ENCODE results near the gene EPAS1.

The EPAS1 gene

DNA sequence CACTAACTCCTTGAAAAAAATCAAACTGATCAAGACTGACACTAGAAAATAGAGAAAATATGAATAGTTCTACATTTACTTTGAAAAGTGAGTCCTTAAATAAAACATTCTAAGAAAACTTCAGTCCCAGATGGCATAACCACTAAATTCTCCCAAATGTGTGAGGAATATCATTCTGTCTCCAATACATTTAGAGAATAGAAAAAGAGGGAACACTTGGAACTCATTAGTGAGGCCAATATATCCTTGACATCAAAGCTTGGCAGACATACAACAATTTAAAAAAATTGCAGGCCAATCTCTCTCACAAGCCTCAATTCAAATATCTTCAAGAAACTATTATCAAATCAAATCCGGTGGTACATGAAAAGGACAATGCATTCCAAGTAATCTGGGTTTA is 102.8 kb downstream of the EPAS1 start:
- no peak for DNase-seq
- TF ChIP-seq, protein P1, sequence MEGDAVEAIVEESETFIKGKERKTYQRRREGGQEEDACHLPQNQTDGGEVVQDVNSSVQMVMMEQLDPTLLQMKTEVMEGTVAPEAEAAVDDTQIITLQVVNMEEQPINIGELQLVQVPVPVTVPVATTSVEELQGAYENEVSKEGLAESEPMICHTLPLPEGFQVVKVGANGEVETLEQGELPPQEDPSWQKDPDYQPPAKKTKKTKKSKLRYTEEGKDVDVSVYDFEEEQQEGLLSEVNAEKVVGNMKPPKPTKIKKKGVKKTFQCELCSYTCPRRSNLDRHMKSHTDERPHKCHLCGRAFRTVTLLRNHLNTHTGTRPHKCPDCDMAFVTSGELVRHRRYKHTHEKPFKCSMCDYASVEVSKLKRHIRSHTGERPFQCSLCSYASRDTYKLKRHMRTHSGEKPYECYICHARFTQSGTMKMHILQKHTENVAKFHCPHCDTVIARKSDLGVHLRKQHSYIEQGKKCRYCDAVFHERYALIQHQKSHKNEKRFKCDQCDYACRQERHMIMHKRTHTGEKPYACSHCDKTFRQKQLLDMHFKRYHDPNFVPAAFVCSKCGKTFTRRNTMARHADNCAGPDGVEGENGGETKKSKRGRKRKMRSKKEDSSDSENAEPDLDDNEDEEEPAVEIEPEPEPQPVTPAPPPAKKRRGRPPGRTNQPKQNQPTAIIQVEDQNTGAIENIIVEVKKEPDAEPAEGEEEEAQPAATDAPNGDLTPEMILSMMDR (IDR thresholded peaks at IDR 0.05; ENCODE audit: low read depth, low read length), result no peak
- Histone ChIP-seq H3K27me3 (no peaks in the 10 kb centered on the region), H3K36me3 (no peaks in the 10 kb centered on the region), H3K4me3 (ENCODE audit: low read depth, low read length) (no peak overlapping the region), H3K9me3 (no peaks in the 10 kb centered on the region), H3K4me1 (no peaks in the 10 kb centered on the region)

GRCh38 chr2:46402874-46403273 is 105.7 kb downstream of the EPAS1 start:
- no peaks in the 10 kb centered on the region for H3K36me3 ChIP-seq
- no peaks in the 10 kb centered on the region for H3K4me1 ChIP-seq
- H3K27me3 ChIP-seq, result no peaks in the 10 kb centered on the region
- no peak overlapping the region for H3K4me3 ChIP-seq (ENCODE audit: low read depth, low read length)
- H3K9me3 ChIP-seq, result no peaks in the 10 kb centered on the region
- TF ChIP-seq, protein P1 (IDR thresholded peaks at IDR 0.05; ENCODE audit: low read depth, low read length), result no peak
- no peak for DNase-seq

DNA sequence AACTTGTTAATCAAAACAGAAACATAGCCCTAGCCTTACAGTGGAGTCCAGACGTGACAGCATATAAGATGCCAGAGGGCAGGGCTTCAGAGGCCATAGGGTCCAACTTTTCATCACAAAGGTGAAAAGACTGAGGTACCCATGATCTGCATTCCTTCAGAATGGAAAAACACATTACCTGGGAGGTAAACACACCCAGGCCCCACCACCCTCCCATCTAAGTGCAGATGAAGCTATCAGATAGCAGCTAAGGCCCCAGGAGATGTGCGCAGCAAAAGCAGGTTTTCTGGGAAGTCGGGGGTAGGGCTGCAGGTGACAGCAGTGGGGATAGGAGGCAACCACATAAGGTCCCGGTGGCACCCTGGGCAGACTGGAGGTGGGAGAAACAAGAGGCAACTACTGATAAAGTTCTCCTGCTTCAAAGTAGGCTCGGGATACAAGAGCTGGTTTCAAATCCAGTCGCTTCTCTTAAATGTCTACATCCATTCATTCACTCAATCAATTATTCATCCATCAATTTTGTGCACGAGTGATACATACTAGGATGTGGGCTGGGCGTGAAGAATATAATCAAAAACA is 107.1 kb downstream of the EPAS1 start:
- TF ChIP-seq, protein P1 (IDR thresholded peaks at IDR 0.05; ENCODE audit: low read depth, low read length), result no peak
- Histone ChIP-seq H3K9me3 (no peaks in the 10 kb centered on the region), H3K4me1 (no peaks in the 10 kb centered on the region), H3K4me3 (ENCODE audit: low read depth, low read length) (no peak overlapping the region), H3K27me3 (no peaks in the 10 kb centered on the region), H3K36me3 (no peaks in the 10 kb centered on the region)
- DNase-seq, result no peak

- H3K4me1 ChIP-seq, result no peaks in the 10 kb centered on the region
- no peak for DNase-seq
- H3K4me3 ChIP-seq (ENCODE audit: low read depth, low read length), result no peak overlapping the region
- no peaks in the 10 kb centered on the region for H3K9me3 ChIP-seq
- TF ChIP-seq, protein P1 (IDR thresholded peaks at IDR 0.05; ENCODE audit: low read depth, low read length), result no peak
- no peaks in the 10 kb centered on the region for H3K27me3 ChIP-seq
- H3K36me3 ChIP-seq, result no peaks in the 10 kb centered on the region
These were observed 110.7 kb downstream of the EPAS1 start for GRCh38 chr2:46407852-46408455.

DNA sequence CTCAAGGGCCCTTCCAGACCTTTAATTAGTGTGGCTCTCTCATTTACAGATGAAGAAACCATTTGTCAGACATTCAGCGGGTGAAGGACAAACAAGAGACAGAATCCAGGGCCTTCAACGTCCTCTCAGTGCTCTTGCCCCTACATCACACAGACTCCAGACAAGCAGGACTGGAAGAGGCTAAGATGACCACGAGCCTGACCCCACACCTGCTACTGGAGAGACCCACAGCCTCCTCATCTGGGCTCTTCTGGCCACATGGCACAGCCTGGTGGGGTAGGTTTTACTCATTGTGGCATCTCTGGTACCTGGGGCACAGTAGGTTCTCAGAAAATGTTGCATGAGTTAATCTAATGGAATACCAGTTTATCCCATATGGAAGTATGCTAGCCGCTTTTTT is 112.5 kb downstream of the EPAS1 start:
- Histone ChIP-seq H3K9me3 (no peaks in the 10 kb centered on the region), H3K4me3 (ENCODE audit: low read depth, low read length) (no peak overlapping the region), H3K36me3 (no peaks in the 10 kb centered on the region), H3K27me3 (no peaks in the 10 kb centered on the region), H3K4me1 (no peaks in the 10 kb centered on the region)
- TF ChIP-seq, protein P1 (IDR thresholded peaks at IDR 0.05; ENCODE audit: low read depth, low read length), result no peak
- DNase-seq, result no peak
